Lower leg skin (tissue), 3 donors: ENCODE data around the gene FANCC.

Source experiments
- POLR2A ChIP-seq, 2 donors: fragments of 450-650 bp; IDR thresholded peaks; one replicate each; pipeline ENCODE4 v1.6.1; 2016 to 2017; ENCODE audit warnings: antibody characterized with exemption in 2 of 2, mild to moderate bottlenecking in 1 of 2, moderate library complexity in 1 of 2
- TF ChIP-seq, protein P1 (sequence below), 3 donors: fragments of 450-650 bp; IDR thresholded peaks; one replicate each; pipeline ENCODE4 v1.5.1; 2016; ENCODE audit warnings: antibody characterized with exemption in 3 of 3, mild to moderate bottlenecking in 3 of 3, moderate library complexity in 2 of 3

DNA sequence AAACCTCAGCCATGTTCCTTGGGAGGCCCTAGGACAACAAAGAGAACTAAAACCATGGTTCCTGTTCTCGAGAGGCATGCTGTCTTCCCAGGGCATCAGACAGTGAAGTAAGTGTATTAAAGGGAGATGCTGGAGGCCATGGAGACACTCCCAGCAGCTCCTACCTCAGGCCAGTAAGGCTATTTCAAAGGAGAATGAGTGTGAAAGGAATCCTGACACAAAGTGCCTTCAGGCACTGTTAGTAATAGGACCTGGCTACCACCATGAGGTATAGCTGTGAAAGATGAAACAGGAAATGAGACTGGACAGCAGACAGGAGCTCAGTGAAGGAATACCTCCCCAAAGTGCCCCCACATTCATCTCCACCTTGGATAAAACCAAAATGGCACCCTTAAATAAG is 71.0 kb downstream of the FANCC start:
- TF ChIP-seq, protein P1, sequence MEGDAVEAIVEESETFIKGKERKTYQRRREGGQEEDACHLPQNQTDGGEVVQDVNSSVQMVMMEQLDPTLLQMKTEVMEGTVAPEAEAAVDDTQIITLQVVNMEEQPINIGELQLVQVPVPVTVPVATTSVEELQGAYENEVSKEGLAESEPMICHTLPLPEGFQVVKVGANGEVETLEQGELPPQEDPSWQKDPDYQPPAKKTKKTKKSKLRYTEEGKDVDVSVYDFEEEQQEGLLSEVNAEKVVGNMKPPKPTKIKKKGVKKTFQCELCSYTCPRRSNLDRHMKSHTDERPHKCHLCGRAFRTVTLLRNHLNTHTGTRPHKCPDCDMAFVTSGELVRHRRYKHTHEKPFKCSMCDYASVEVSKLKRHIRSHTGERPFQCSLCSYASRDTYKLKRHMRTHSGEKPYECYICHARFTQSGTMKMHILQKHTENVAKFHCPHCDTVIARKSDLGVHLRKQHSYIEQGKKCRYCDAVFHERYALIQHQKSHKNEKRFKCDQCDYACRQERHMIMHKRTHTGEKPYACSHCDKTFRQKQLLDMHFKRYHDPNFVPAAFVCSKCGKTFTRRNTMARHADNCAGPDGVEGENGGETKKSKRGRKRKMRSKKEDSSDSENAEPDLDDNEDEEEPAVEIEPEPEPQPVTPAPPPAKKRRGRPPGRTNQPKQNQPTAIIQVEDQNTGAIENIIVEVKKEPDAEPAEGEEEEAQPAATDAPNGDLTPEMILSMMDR (IDR thresholded peaks at IDR 0.05): no peak
- TF ChIP-seq POLR2A (IDR thresholded peaks at IDR 0.05): no peak
